ENCODE measurements around the gene TDRD1. TPM values are rescaled to one million over a fixed set of nuclear protein-coding genes. Genes with fewer than 3 reads are reported as not detected.

Gene TDRD1
- total RNA-seq, 1 experiment from 2014 or later = not detected

- DNase-seq (ENCODE audit: low read depth) = no peak
These were observed 53.5 kb downstream of the TDRD1 start for GRCh38 chr10:114232561-114233176.

GRCh38 chr10:114233482-114233881, 54.3 kb downstream of the TDRD1 start:
- DNase-seq (ENCODE audit: low read depth) = no peak

GRCh38 chr10:114234132-114234531, 55.0 kb downstream of the TDRD1 start:
- DNase-seq (ENCODE audit: low read depth) = no peak

GRCh38 chr10:114239117-114239993, 60.2 kb downstream of the TDRD1 start, which contains the start of gene VWA2:
TSS of gene VWA2 (plus strand) at chr10:114239254. CDS start at chr10:114248714, 9,460 bp downstream.
- no peak for DNase-seq (ENCODE audit: low read depth)

GRCh38 chr10:114239994-114240345, 60.8 kb downstream of the TDRD1 start:
- no peak for DNase-seq (ENCODE audit: low read depth)

GRCh38 chr10:114242235-114242634, 63.1 kb downstream of the TDRD1 start:
- DNase-seq (ENCODE audit: low read depth) = no peak

GRCh38 chr10:114243661-114244060, 64.5 kb downstream of the TDRD1 start:
- DNase-seq (ENCODE audit: low read depth) = no peak

GRCh38 chr10:114244126-114244525, 65.0 kb downstream of the TDRD1 start:
- DNase-seq (ENCODE audit: low read depth) = no peak

GRCh38 chr10:114245121-114245791, 66.1 kb downstream of the TDRD1 start:
- DNase-seq (ENCODE audit: low read depth) = peak; percentile 65

GRCh38 chr10:114246679-114247305, 67.6 kb downstream of the TDRD1 start:
- DNase-seq (ENCODE audit: low read depth) = peak; percentile 22

- no peak for DNase-seq (ENCODE audit: low read depth)
These were observed 71.1 kb downstream of the TDRD1 start for GRCh38 chr10:114250236-114250635.

GRCh38 chr10:114250716-114251115, 71.6 kb downstream of the TDRD1 start:
- no peak for DNase-seq (ENCODE audit: low read depth)

- DNase-seq (ENCODE audit: low read depth) = no peak
These were observed 72.9 kb downstream of the TDRD1 start for GRCh38 chr10:114252092-114252491.

- DNase-seq (ENCODE audit: low read depth) = no peak
These were observed 73.7 kb downstream of the TDRD1 start for GRCh38 chr10:114252883-114253282.

- DNase-seq (ENCODE audit: low read depth) = no peak
These were observed 76.1 kb downstream of the TDRD1 start for GRCh38 chr10:114255227-114255626.

GRCh38 chr10:114256008-114256765, 77.0 kb downstream of the TDRD1 start:
- no peak for DNase-seq (ENCODE audit: low read depth)

- DNase-seq (ENCODE audit: low read depth) = peak; percentile 55
These were observed 77.7 kb downstream of the TDRD1 start for GRCh38 chr10:114256822-114257221.

- no peak for DNase-seq (ENCODE audit: low read depth)
These were observed 78.3 kb downstream of the TDRD1 start for GRCh38 chr10:114257498-114257897.

GRCh38 chr10:114258274-114258840, 79.2 kb downstream of the TDRD1 start:
- no peak for DNase-seq (ENCODE audit: low read depth)

- DNase-seq (ENCODE audit: low read depth) = no peak
These were observed 80.7 kb downstream of the TDRD1 start for GRCh38 chr10:114259824-114260223.

- DNase-seq (ENCODE audit: low read depth) = no peak
These were observed 81.2 kb downstream of the TDRD1 start for GRCh38 chr10:114260366-114260765.

Data from HT1080 (cell line).